Measurements from ENCODE around the gene GRIN3B. TPM values are rescaled to one million over a fixed set of nuclear protein-coding genes. Genes with fewer than 3 reads are reported as not detected.
"Not testable (repeated sequence)": the region's sequence is repeated elsewhere in the genome, so short reads cannot be mapped to it uniquely, and the experiment has no call there.

The GRIN3B gene
- total RNA-seq, 1 donor = 0.81 TPM

DNA sequence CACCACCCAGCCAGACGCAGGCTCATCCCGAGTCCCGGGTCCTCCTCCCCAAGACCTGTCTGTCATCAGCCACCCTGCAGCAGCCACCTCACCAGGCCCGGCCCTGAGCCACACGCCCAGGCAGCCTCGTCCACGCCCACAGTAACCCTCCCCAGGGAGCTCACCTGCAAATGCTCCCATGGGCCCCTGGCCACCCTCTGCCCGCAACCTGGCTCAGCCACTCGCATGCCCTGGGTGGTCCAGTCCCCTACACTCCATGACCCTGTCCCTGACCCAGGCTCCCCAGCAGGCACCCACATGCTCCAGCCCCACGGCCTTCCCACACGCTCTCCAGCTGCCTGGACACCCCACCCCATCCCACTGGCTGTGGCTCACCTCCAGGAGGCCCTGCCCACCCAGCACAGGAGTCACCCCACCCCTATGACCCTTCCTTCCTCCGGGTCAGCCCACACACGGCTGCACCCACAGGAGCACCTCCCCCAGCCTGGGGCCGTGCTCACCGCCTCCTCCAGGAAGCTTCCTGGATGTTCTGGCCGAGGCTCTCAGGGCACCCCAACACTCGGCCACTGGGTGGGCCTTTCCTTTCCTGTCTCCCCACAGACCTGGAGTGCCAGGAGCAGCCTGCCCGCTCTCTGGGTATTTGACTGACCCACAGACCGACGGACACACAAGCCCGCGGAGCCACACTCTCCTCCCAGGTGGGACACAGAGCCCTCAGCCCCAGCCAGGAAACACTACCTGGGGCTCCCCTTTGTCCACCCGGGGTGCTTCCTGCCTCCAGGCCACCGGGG, 17.1 kb downstream of the GRIN3B start:
- DNase-seq (ENCODE audit: low read depth in 2 of 3, low spot score in 2 of 3) = no peak

- no peak for DNase-seq (ENCODE audit: low read depth in 2 of 3, low spot score in 2 of 3)
These were observed 17.7 kb downstream of the GRIN3B start for GRCh38 chr19:1017906-1018305.

DNA sequence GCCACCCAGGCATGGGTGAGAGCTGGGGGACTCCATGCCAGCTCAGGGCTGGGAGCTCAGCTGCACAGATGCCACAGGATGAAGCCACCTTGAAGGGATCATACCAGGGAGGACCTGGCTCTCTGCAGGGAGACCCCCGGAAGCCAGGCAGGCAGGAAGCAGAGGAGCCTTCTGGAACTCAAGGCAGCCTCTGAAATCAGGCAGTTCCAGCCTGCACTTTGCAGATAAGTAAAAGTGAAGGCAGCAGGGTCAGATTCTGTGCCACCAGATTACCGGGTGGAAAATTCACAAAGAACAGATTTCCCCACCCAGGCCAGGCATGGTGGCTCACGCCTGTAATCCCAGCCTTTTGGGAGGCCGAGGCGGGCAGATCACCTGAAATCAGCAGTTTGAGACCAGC, 18.2 kb downstream of the GRIN3B start:
- DNase-seq (ENCODE audit: low read depth in 2 of 3, low spot score in 2 of 3) = no peak

- DNase-seq (ENCODE audit: low read depth in 2 of 3, low spot score in 2 of 3) = no peak
These were observed 18.9 kb downstream of the GRIN3B start for GRCh38 chr19:1018932-1019615.

DNA sequence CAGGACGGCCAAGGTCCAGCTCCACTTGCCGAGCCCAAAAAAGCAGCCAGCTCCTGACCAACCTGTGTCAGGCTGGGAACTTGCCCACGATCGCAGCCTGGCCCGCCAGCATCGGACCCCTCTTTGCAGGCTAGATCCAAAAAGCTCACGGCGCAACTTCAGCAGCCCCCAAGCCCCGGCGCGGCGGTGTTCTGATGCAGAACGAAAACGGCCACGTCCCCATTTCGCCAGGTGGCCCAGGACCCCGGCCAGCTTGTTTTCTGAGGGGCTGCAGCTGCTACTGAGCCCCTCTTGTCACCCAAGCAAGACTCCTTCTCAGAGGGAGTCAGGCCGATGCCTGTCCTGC, 19.4 kb downstream of the GRIN3B start:
- DNase-seq (ENCODE audit: low read depth in 2 of 3, low spot score in 2 of 3) = no peak

GRCh38 chr19:1019980-1020867, 20.0 kb downstream of the GRIN3B start:
- no peak for DNase-seq (ENCODE audit: low read depth in 2 of 3, low spot score in 2 of 3)

DNA sequence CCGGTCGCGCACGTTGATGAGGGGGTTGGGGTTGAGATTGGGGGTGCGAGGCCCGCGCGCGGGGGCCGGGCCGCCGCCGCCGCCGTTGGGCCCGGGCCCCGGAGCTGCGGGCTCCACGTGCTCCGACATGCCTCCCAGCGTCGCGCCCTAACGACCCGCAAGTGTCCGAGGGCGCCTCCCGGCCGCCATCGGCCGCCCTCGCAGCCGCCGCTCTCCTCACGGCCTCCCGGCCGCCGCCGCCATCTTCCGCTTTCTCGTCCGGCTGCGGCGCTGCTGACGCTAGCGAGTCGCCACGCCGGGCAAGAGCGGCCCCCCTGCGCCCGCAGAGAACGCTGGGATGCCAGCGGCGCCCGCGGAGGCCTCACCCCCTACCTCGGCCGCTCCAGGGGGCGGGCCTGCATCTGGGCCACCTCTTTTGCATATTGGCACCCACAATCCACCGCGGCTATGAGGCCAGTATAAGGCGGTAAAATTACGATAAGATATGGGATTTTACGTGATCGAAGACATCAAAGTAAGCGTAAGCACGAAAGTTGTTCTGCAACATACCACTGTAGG, 20.7 kb downstream of the GRIN3B start, which contains the start of gene TMEM259:
TMEM259 (minus strand) TSS at position 256 of the 558 bp plus-strand sequence; CDS start at position 129, 127 bp downstream.
- DNase-seq (ENCODE audit: low read depth in 2 of 3, low spot score in 2 of 3) = peak; percentile 92 to 99 (median 97)

DNA sequence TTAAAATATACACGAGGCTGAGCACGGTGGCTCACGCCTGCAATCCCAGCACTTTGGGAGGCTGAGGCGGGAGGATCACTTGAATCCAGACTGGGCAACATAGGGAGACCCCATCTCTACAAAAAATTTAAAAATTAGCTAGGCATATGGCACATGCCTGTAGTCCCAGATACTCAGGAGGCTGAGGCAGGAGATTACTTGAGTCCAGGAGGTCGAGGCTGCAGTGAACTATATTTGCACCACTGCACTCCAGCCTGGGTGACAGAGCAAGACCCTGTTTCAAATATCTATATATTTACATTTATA, 23.6 kb downstream of the GRIN3B start:
- not testable (repeated sequence) for DNase-seq (ENCODE audit: low read depth in 2 of 3, low spot score in 2 of 3)

DNA sequence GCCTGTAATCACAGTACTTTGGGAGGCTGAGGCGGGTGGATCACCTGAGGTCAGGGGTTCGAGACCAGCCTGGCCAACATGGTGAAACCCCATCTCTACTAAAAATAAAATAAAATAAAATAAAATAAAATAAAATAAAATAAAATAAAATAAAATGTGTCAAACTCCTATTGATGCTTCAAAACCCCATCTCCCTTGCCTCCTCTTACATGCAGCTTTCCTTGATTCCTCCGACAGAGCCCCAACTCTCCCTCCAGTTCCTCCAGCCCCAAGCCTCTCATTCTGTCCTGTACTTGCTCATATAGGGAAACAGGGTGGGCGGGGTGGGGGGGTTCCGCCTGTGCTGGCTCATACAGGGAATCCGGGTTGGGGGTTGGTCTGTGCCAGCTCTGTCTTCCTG, 24.9 kb downstream of the GRIN3B start:
- not testable (repeated sequence) for DNase-seq (ENCODE audit: low read depth in 2 of 3, low spot score in 2 of 3)

- peak in 2 of 3 donors; percentile 59 to 62 for DNase-seq (ENCODE audit: low read depth in 2 of 3, low spot score in 2 of 3)
These were observed 26.0 kb downstream of the GRIN3B start, which contains the start of gene CNN2 for GRCh38 chr19:1025960-1026782. CNN2 (plus strand) TSS chr19:1026608; CDS start chr19:1026662, 54 bp downstream.

GRCh38 chr19:1026783-1027649, 26.8 kb downstream of the GRIN3B start:
- DNase-seq (ENCODE audit: low read depth in 2 of 3, low spot score in 2 of 3) = peak in 2 of 3 donors; percentile 54 to 64

DNA sequence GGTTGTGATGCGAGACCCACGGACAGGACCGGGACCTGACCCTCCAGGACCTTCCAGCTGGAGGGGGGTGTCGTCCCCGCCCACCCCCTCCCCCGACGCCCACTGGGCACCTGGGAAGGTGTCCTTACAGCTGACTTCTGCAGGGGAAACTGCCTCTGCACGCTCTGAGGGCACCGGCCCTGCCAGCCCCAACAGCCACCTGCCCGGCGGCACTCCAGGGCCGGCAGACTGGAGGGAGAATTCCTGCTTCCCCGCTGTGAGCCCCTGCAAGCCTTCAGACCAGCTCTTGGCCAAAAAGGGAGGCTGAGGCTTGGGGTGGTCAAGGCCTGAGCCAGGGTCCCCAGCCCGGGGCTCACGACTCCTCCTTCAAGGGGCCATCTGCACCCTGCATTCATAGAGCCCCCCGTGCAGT, 27.4 kb downstream of the GRIN3B start:
- no peak for DNase-seq (ENCODE audit: low read depth in 2 of 3, low spot score in 2 of 3)

GRCh38 chr19:1028062-1028926, 28.1 kb downstream of the GRIN3B start:
- DNase-seq (ENCODE audit: low read depth in 2 of 3, low spot score in 2 of 3) = no peak

GRCh38 chr19:1032264-1032867, 32.1 kb downstream of the GRIN3B start:
- no peak for DNase-seq (ENCODE audit: low read depth in 2 of 3, low spot score in 2 of 3)

- no peak for DNase-seq (ENCODE audit: low read depth in 2 of 3, low spot score in 2 of 3)
These were observed 35.9 kb downstream of the GRIN3B start for GRCh38 chr19:1035998-1036621.

GRCh38 chr19:1037621-1038064, 37.4 kb downstream of the GRIN3B start:
- DNase-seq (ENCODE audit: low read depth in 2 of 3, low spot score in 2 of 3) = no peak
